Testis (tissue), 3 donors: ENCODE results near the gene CELF5. TPM values are rescaled to one million over a fixed set of nuclear protein-coding genes. Genes with fewer than 3 reads are reported as not detected.

Experiments
- DNase-seq: peaks from one replicate; pipeline ENCODE4 v3.0.0-alpha.2; 2019
- H3K27ac ChIP-seq, 2 donors: fragments of 200-600 bp; sonication (generic); one replicate each; pipeline ENCODE4 v1.5.1; 2019
- H3K27me3 ChIP-seq: fragments of 200-600 bp; sonication (generic); one replicate; pipeline ENCODE4 v1.5.1; 2019
- H3K36me3 ChIP-seq: fragments of 200-600 bp; sonication (generic); one replicate; pipeline ENCODE4 v1.5.1; 2017; ENCODE audit warnings: low read depth; ENCODE audit errors: missing control alignments
- H3K4me1 ChIP-seq: fragments of 200-600 bp; sonication (generic); one replicate; pipeline ENCODE4 v1.5.1; 2019
- H3K4me3 ChIP-seq, 2 donors: fragments of 200-600 bp; sonication (generic); one replicate each; pipeline ENCODE4 v1.5.1; 2017 to 2019
- H3K9me3 ChIP-seq: fragments of 200-600 bp; sonication (generic); one replicate; pipeline ENCODE4 v1.5.1; 2017
- POLR2A ChIP-seq: fragments of 450-650 bp; IDR thresholded peaks from one replicate; pipeline ENCODE4 v1.6.1; 2017; ENCODE audit warnings: antibody characterized with exemption, mild to moderate bottlenecking, moderate library complexity
- WGBS, 2 donors: methylation state at CpG; one replicate each; pipeline ENCODE4 v1.1.5; 2018; 5-methylcytosine and 5-hydroxymethylcytosine counted together
- intact Hi-C: fragments of 100-400 bp; cut with DNase I; formaldehyde crosslinking; loops from one replicate; pipeline ENCODE4 v1.15.1; 2023; ENCODE audit warnings: low total_unique reads
- polyA plus RNA-seq: library from polyadenylated mRNA; stranded (reverse); fragments of 350-450 nt; fragmentation: Illumina TruSeq; extraction: RNeasy Lipid Tissue Mini Kit (QIAGEN cat#74804); gene quantifications from one replicate; pipeline ENCODE4 v1.2.3, GENCODE V29; 2014; ENCODE audit warnings: low read depth, low replicate concordance; ENCODE audit not compliant: insufficient read depth
- total RNA-seq, 2 donors: library from RNA; depleted of rRNA; stranded (reverse); fragments of >200 nt; gene quantifications; one replicate each; pipeline ENCODE4 v1.2.3, GENCODE V29; 2016
- TF ChIP-seq, protein P1 (sequence below), 3 experiments: fragments of 450-650 bp in 2 of 3; fragments of 200-600 bp in 1 of 3; sonication (generic) in 1 of 3; IDR thresholded peaks; one replicate each; pipeline ENCODE4 v1.5.1; 2016 to 2019; ENCODE audit warnings: antibody characterized with exemption in 3 of 3, mild to moderate bottlenecking in 2 of 3, moderate library complexity in 1 of 3

Gene CELF5
- total and polyA plus RNA-seq, 3 donors from 2014 or later = 3.1 to 8.7 (median 6.6) TPM

- Histone ChIP-seq H3K4me1 (peaks cover 24% of the 10 kb centered on the region), H3K27me3 (no peaks in the 10 kb centered on the region)
Measured at GRCh38 chr19:3343619-3344502, 119.4 kb downstream of the CELF5 start.

GRCh38 chr19:3344608-3345598, 120.4 kb downstream of the CELF5 start:
- intact Hi-C loops = no loop called here
- no peak for TF ChIP-seq POLR2A
- TF ChIP-seq, protein P1, sequence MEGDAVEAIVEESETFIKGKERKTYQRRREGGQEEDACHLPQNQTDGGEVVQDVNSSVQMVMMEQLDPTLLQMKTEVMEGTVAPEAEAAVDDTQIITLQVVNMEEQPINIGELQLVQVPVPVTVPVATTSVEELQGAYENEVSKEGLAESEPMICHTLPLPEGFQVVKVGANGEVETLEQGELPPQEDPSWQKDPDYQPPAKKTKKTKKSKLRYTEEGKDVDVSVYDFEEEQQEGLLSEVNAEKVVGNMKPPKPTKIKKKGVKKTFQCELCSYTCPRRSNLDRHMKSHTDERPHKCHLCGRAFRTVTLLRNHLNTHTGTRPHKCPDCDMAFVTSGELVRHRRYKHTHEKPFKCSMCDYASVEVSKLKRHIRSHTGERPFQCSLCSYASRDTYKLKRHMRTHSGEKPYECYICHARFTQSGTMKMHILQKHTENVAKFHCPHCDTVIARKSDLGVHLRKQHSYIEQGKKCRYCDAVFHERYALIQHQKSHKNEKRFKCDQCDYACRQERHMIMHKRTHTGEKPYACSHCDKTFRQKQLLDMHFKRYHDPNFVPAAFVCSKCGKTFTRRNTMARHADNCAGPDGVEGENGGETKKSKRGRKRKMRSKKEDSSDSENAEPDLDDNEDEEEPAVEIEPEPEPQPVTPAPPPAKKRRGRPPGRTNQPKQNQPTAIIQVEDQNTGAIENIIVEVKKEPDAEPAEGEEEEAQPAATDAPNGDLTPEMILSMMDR (IDR thresholded peaks at IDR 0.05) = no peak

More at GRCh38 chr19:3343619-3344502, 119.4 kb downstream of the CELF5 start:
- TF ChIP-seq POLR2A = no peak
- TF ChIP-seq, protein P1 (IDR thresholded peaks at IDR 0.05) = no peak
- peak; percentile 88 for DNase-seq
- H3K4me3 ChIP-seq = peak overlapping the region; percentile 31 to 60
- no peaks in the 10 kb centered on the region for H3K9me3 ChIP-seq
- intact Hi-C loops = no loop called here
- WGBS, 2 donors = 18 to 19% methylated on average over 13 to 25 of the region's 26 CpGs
- H3K36me3 ChIP-seq = no peaks in the 10 kb centered on the region
- H3K27ac ChIP-seq = peak overlapping the region; percentile 63 to 74

GRCh38 chr19:3345850-3346460, 121.5 kb downstream of the CELF5 start:
- TF ChIP-seq, protein P1 (IDR thresholded peaks at IDR 0.05) = no peak
- TF ChIP-seq POLR2A = no peak
- Histone ChIP-seq H3K36me3 (no peaks in the 10 kb centered on the region), H3K27me3 (no peaks in the 10 kb centered on the region), H3K4me3 (no peak overlapping the region), H3K4me1 (peaks cover 23% of the 10 kb centered on the region), H3K27ac (peak overlapping the region; percentile 76 to 85), H3K9me3 (no peaks in the 10 kb centered on the region)
- intact Hi-C loops = no loop called here
- DNase-seq = no peak
- 63 to 69% methylated on average over 13 to 15 of the region's 15 CpGs for WGBS, 2 donors

More at GRCh38 chr19:3344608-3345598, 120.4 kb downstream of the CELF5 start:
- Histone ChIP-seq H3K36me3 (no peaks in the 10 kb centered on the region), H3K27me3 (no peaks in the 10 kb centered on the region), H3K9me3 (no peaks in the 10 kb centered on the region), H3K4me3 (no peak overlapping the region), H3K27ac (no peak overlapping the region), H3K4me1 (peaks cover 23% of the 10 kb centered on the region)
- DNase-seq = no peak
- 78 to 87% methylated on average over 19 to 25 of the region's 25 CpGs for WGBS, 2 donors

Other genes with a start within 250 kb of the CELF5 start
- gene TLE6, start 247.1 kb upstream of the CELF5 start, total RNA-seq = 10 to 100 TPM in 1 of 2 donors, 1 to 10 TPM in 1; 9.1 to 12.5 TPM
- 8.1 TPM for gene TLE6, start 247.1 kb upstream of the CELF5 start, polyA plus RNA-seq
- gene TLE2, start 195.4 kb upstream of the CELF5 start, total RNA-seq = 10 to 100 TPM; 70.5 to 76.6 TPM
- 30.2 TPM for gene TLE2, start 195.4 kb upstream of the CELF5 start, polyA plus RNA-seq
- gene TLE5, start 162.2 kb upstream of the CELF5 start, total RNA-seq = 100 to 1,000 TPM; 354 to 539 TPM
- 314 TPM for gene TLE5, start 162.2 kb upstream of the CELF5 start, polyA plus RNA-seq
- gene GNA11, start 130.3 kb upstream of the CELF5 start, total RNA-seq = 100 to 1,000 TPM; 113 to 122 TPM
- gene GNA11, start 130.3 kb upstream of the CELF5 start, polyA plus RNA-seq = 125 TPM
- gene GNA15, start 88.6 kb upstream of the CELF5 start, total RNA-seq = 1 to 10 TPM; 2.5 to 3.6 TPM
- 4.0 TPM for gene GNA15, start 88.6 kb upstream of the CELF5 start, polyA plus RNA-seq
- under 1 TPM; 0.39 to 0.81 TPM for gene S1PR4, start 45.9 kb upstream of the CELF5 start, total RNA-seq
- gene S1PR4, start 45.9 kb upstream of the CELF5 start, polyA plus RNA-seq = 0.61 TPM
- 10 to 100 TPM; 65.3 to 65.5 TPM for gene NCLN, start 38.7 kb upstream of the CELF5 start, total RNA-seq
- gene NCLN, start 38.7 kb upstream of the CELF5 start, polyA plus RNA-seq = 50.2 TPM
- gene NFIC, start 141.9 kb downstream of the CELF5 start, total RNA-seq = 100 to 1,000 TPM; 113 to 127 TPM
- 56.5 TPM for gene NFIC, start 141.9 kb downstream of the CELF5 start, polyA plus RNA-seq